Stomach (tissue), 9 donors: ENCODE results near the gene PFKL. TPM values are rescaled to one million over a fixed set of nuclear protein-coding genes. Genes with fewer than 3 reads are reported as not detected.
A peak's percentile ranks its signal among the peaks of the same experiment; 100 is the strongest.

ENCODE experiments used
- DNase-seq, 2 donors: peaks; one replicate each; pipeline versions ENCODE4 v3.0.0 to v3.0.0-alpha.2; 2013 to 2019
- H3K27ac ChIP-seq, 5 donors: fragments of 200-600 bp in 4 of 5; sonication (generic) in 4 of 5; one replicate each; pipeline ENCODE4 v1.5.1; 2013 to 2019; ENCODE audit warnings: mild to moderate bottlenecking in 1 of 5, moderate library complexity in 1 of 5
- H3K27me3 ChIP-seq, 3 donors: fragments of 200-600 bp; sonication (generic); one replicate each; pipeline ENCODE4 v1.5.1; 2017 to 2019; ENCODE audit warnings: mixed run types in 1 of 3
- H3K36me3 ChIP-seq, 4 donors: fragments of 200-600 bp; sonication (generic); 1 replicate in 3 of 4; 2 replicates in 1 of 4; pipeline ENCODE4 v1.5.1; 2016 to 2019
- H3K4me1 ChIP-seq, 4 donors: fragments of 200-600 bp; sonication (generic); one replicate each; pipeline ENCODE4 v1.5.1; 2016 to 2019
- H3K4me3 ChIP-seq, 4 donors: fragments of 200-600 bp; sonication (generic) in 3 of 4; one replicate each; pipeline ENCODE4 v1.5.1; 2016 to 2019; ENCODE audit warnings: mild to moderate bottlenecking in 1 of 4
- H3K9me3 ChIP-seq, 4 donors: fragments of 200-600 bp; sonication (generic); one replicate each; pipeline ENCODE4 v1.5.1; 2016 to 2019
- EP300 ChIP-seq: sonication (generic); formaldehyde crosslinking; IDR thresholded peaks from one replicate; pipeline ENCODE4 v1.6.1; 2017; ENCODE audit warnings: antibody characterized with exemption
- POLR2A ChIP-seq, 4 donors: fragments of 450-650 bp; IDR thresholded peaks; one replicate each; pipeline ENCODE4 v1.6.1; 2016; ENCODE audit warnings: antibody characterized with exemption in 4 of 4, control low read depth in 2 of 4, mild to moderate bottlenecking in 1 of 4, moderate library complexity in 1 of 4
- POLR2AphosphoS5 ChIP-seq, 3 donors: sonication (generic); formaldehyde crosslinking; IDR thresholded peaks; one replicate each; pipeline ENCODE4 v1.6.1; 2016; ENCODE audit warnings: antibody characterized with exemption in 3 of 3
- WGBS, 5 donors: extraction: QIAGEN DNeasy Blood & Tissue Kit in 3 of 5; methylation state at CpG; one replicate each; pipeline versions ENCODE4 v1.1.5 to v1.1.7; 2013 to 2018; 5-methylcytosine and 5-hydroxymethylcytosine counted together
- intact Hi-C: fragments of 100-400 bp; cut with DNase I; formaldehyde crosslinking; loops from one replicate; pipeline ENCODE4 v1.15.1; 2023; ENCODE audit warnings: low total_unique reads
- polyA plus RNA-seq, 3 donors: library from polyadenylated mRNA; stranded (reverse); fragments of 200-250 nt; gene quantifications; one replicate each; pipeline ENCODE4 v1.2.3, GENCODE V29; 2013
- total RNA-seq, 5 donors: library from RNA; depleted of rRNA; stranded (reverse); fragments of >200 nt; gene quantifications; one replicate each; pipeline versions ENCODE4 v1.1.0 to v1.2.3, GENCODE V29; 2014 to 2016
- TF ChIP-seq, protein P1 (sequence below), 7 experiments: fragments of 450-650 bp in 4 of 7; fragments of 200-600 bp in 3 of 7; sonication (generic) in 3 of 7; IDR thresholded peaks; one replicate each; pipeline ENCODE4 v1.5.1; 2016 to 2019; ENCODE audit warnings: antibody characterized with exemption in 7 of 7, control low read depth in 2 of 7, mild to moderate bottlenecking in 1 of 7
- donor health status: healthy with polysubstance abuse.
- donor health status: Bipolar disorder and iron deficiency.
- donor health status: healthy.

The PFKL gene
- total and polyA plus RNA-seq, 8 donors, result 83.0 to 283 (median 130) TPM

DNA sequence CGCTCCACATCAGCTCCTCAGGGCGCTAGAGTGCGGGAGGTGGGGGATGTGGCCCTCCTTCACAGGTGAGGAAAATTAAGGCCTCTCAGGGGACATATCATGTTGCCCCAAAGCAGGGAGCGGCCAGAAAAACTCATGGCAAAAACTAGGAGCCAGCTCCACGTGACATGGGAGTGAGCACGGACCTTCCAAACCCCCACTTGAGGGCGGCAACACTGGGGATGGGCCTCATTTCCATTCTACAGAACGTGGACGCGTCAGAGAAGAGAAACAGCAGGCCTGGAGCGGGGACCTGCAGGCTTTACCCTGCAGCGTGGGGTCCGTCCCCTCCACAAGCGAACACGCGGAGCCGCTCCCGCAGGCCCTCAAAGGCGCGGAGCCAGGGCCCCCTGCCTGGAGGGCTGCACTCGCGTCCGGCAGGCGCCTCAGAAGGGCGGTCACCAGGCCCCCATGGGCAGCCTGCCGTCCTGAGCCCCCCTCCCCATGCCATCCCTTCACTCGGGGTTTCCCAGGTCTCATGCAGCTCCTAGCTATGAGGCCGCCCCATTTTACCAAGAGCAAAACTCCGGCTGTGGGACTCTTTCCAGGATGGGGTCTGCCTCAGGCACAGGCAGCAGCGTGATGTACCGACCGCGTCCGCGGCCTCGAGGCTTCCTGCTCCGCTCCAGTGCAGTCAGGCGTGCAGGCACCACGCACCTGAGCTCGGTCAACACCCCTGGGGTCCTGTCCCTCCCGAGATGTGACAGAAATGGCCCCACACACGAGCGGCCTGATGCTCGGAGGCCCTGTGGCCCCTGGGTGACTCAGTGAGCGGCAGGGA lies 33.9 kb downstream of the PFKL start:
- TF ChIP-seq POLR2A (IDR thresholded peaks at IDR 0.05), result no peak
- no peak for TF ChIP-seq EP300
- no peak for TF ChIP-seq POLR2AphosphoS5 (IDR thresholded peaks at IDR 0.05)
- TF ChIP-seq, protein P1, sequence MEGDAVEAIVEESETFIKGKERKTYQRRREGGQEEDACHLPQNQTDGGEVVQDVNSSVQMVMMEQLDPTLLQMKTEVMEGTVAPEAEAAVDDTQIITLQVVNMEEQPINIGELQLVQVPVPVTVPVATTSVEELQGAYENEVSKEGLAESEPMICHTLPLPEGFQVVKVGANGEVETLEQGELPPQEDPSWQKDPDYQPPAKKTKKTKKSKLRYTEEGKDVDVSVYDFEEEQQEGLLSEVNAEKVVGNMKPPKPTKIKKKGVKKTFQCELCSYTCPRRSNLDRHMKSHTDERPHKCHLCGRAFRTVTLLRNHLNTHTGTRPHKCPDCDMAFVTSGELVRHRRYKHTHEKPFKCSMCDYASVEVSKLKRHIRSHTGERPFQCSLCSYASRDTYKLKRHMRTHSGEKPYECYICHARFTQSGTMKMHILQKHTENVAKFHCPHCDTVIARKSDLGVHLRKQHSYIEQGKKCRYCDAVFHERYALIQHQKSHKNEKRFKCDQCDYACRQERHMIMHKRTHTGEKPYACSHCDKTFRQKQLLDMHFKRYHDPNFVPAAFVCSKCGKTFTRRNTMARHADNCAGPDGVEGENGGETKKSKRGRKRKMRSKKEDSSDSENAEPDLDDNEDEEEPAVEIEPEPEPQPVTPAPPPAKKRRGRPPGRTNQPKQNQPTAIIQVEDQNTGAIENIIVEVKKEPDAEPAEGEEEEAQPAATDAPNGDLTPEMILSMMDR (IDR thresholded peaks at IDR 0.05), result no peak
- no peaks in the 10 kb centered on the region for H3K9me3 ChIP-seq
- no peaks in the 10 kb centered on the region for H3K27me3 ChIP-seq
- H3K27ac ChIP-seq, result no peak overlapping the region
- intact Hi-C loops, result no loop called here
- WGBS, 5 donors, result 74 to 89% (median 87%) methylated on average over 23 to 45 of the region's 45 CpGs
- H3K36me3 ChIP-seq, result peaks cover 7 to 64% (median 56%) of the 10 kb centered on the region in 4 donors
- H3K4me1 ChIP-seq, result peaks cover 5 to 13% (median 9%) of the 10 kb centered on the region in 4 donors
- DNase-seq, result no peak
- no peak overlapping the region for H3K4me3 ChIP-seq

- H3K27ac ChIP-seq, result no peak overlapping the region
- H3K27me3 ChIP-seq, result no peaks in the 10 kb centered on the region
- WGBS, 5 donors, result 75 to 87% (median 85%) methylated on average over 7 to 26 of the region's 26 CpGs
- H3K4me1 ChIP-seq, result peaks cover 6 to 13% (median 9%) of the 10 kb centered on the region in 4 donors
- intact Hi-C loops, result no loop called here
- no peaks in the 10 kb centered on the region for H3K9me3 ChIP-seq
- TF ChIP-seq EP300 (no peak), POLR2AphosphoS5 (IDR thresholded peaks at IDR 0.05) (no peak), POLR2A (IDR thresholded peaks at IDR 0.05) (no peak)
- TF ChIP-seq, protein P1 (IDR thresholded peaks at IDR 0.05), result no peak
- no peak for DNase-seq
- H3K4me3 ChIP-seq, result no peak overlapping the region
- peaks cover 7 to 59% (median 56%) of the 10 kb centered on the region in 4 donors for H3K36me3 ChIP-seq
Observed at GRCh38 chr21:44334329-44335030, 34.6 kb downstream of the PFKL start.

- no peak for DNase-seq
- H3K4me3 ChIP-seq, result no peak overlapping the region
- H3K9me3 ChIP-seq, result no peaks in the 10 kb centered on the region
- no peaks in the 10 kb centered on the region for H3K27me3 ChIP-seq
- WGBS, 5 donors, result 87 to 95% (median 95%) methylated on average over 18 to 23 of the region's 24 CpGs
- H3K27ac ChIP-seq, result no peak overlapping the region
- H3K36me3 ChIP-seq, result peaks cover 7 to 53% (median 51%) of the 10 kb centered on the region in 4 donors
- H3K4me1 ChIP-seq, result peaks cover 13 to 23% (median 19%) of the 10 kb centered on the region in 4 donors
- intact Hi-C loops, result no loop called here
- TF ChIP-seq EP300 (no peak), POLR2AphosphoS5 (IDR thresholded peaks at IDR 0.05) (no peak), POLR2A (IDR thresholded peaks at IDR 0.05) (no peak)
- TF ChIP-seq, protein P1 (IDR thresholded peaks at IDR 0.05), result no peak
Observed at GRCh38 chr21:44335266-44336059, 35.6 kb downstream of the PFKL start.

GRCh38 chr21:44337449-44337848 lies 37.6 kb downstream of the PFKL start:
- DNase-seq, result no peak
- Histone ChIP-seq H3K27me3 (no peaks in the 10 kb centered on the region), H3K27ac (peak overlapping the region in 4 of 5 donors; percentile 86 to 95 (median 90)), H3K9me3 (no peaks in the 10 kb centered on the region), H3K4me3 (no peak overlapping the region), H3K36me3 (peaks cover 5 to 34% (median 32%) of the 10 kb centered on the region in 4 donors), H3K4me1 (peaks cover 13 to 25% (median 19%) of the 10 kb centered on the region in 4 donors)
- intact Hi-C loops, result no loop called here
- TF ChIP-seq POLR2AphosphoS5 (IDR thresholded peaks at IDR 0.05) (no peak), EP300 (no peak), POLR2A (IDR thresholded peaks at IDR 0.05) (no peak)
- TF ChIP-seq, protein P1 (IDR thresholded peaks at IDR 0.05), result no peak
- 66 to 80% (median 76%) methylated on average over 3 of the region's 3 CpGs for WGBS, 5 donors
